Mesenchymal stem cell (in vitro differentiated cells and primary cell): ENCODE measurements around the gene DNAJC9.

Experiments
- DNase-seq: peaks from one replicate; pipeline ENCODE4 v3.0.0-alpha.2; 2013
- H2AFZ ChIP-seq: one replicate; pipeline ENCODE4 v1.6.1; 2013; ENCODE audit warnings: low read depth, mild to moderate bottlenecking, control low read depth, inconsistent platforms, low read length, moderate library complexity
- H2AK5ac ChIP-seq: 2 replicates; pipeline ENCODE4 v1.6.1; 2013; ENCODE audit warnings: low read length, moderate library complexity, mild to moderate bottlenecking, inconsistent platforms; ENCODE audit not compliant: severe bottlenecking
- H2BK120ac ChIP-seq: one replicate; pipeline ENCODE4 v1.6.1; 2013; ENCODE audit warnings: low read depth, mild to moderate bottlenecking, inconsistent platforms, low read length, moderate library complexity
- H2BK12ac ChIP-seq, 2 experiments: one replicate each; pipeline ENCODE4 v1.6.1; 2013; ENCODE audit warnings: inconsistent platforms in 2 of 2, low read length in 2 of 2, mild to moderate bottlenecking in 2 of 2, moderate library complexity in 2 of 2, control low read depth in 1 of 2
- H2BK15ac ChIP-seq: one replicate; pipeline ENCODE4 v1.6.1; 2013; ENCODE audit warnings: mild to moderate bottlenecking, low read depth, inconsistent platforms; ENCODE audit not compliant: poor library complexity, severe bottlenecking
- H2BK5ac ChIP-seq: 2 replicates; pipeline ENCODE4 v1.6.1; 2013; ENCODE audit warnings: low read depth, mild to moderate bottlenecking, low read length, control low read depth, inconsistent platforms; ENCODE audit not compliant: poor library complexity, severe bottlenecking
- H3K14ac ChIP-seq, 2 experiments: one replicate each; pipeline ENCODE4 v1.6.1; 2013; ENCODE audit warnings: inconsistent platforms in 2 of 2, low read length in 2 of 2, control low read depth in 1 of 2, mild to moderate bottlenecking in 1 of 2, moderate library complexity in 1 of 2
- H3K18ac ChIP-seq, 2 experiments: one replicate each; pipeline ENCODE4 v1.6.1; 2013; ENCODE audit warnings: inconsistent platforms in 2 of 2, low read length in 2 of 2, control low read depth in 1 of 2, low read depth in 1 of 2, mild to moderate bottlenecking in 1 of 2
- H3K23ac ChIP-seq, 2 experiments: one replicate each; pipeline ENCODE4 v1.6.1; 2013; ENCODE audit warnings: inconsistent platforms in 2 of 2, low read length in 2 of 2, mild to moderate bottlenecking in 2 of 2, moderate library complexity in 2 of 2, control low read depth in 1 of 2
- H3K27ac ChIP-seq: 2 replicates; pipeline ENCODE4 v1.5.1; 2013; ENCODE audit warnings: mild to moderate bottlenecking, moderate library complexity, low read length, control low read depth, inconsistent platforms; ENCODE audit not compliant: poor library complexity, severe bottlenecking
- H3K27me3 ChIP-seq, 2 experiments: 2 replicates each; pipeline versions ENCODE4 v1.6.1 to v1.7.0; 2013; ENCODE audit warnings: low read length in 2 of 2, mild to moderate bottlenecking in 2 of 2, moderate library complexity in 2 of 2, control low read depth in 1 of 2, inconsistent platforms in 1 of 2; ENCODE audit not compliant: control insufficient read depth in 1 of 2, insufficient read depth in 1 of 2
- H3K36me3 ChIP-seq, 2 experiments: 2 replicates each; pipeline versions ENCODE4 v1.6.1 to v1.7.0; 2013; ENCODE audit warnings: low read length in 2 of 2, control low read depth in 1 of 2, inconsistent platforms in 1 of 2, low read depth in 1 of 2, mild to moderate bottlenecking in 1 of 2; ENCODE audit not compliant: insufficient read depth in 2 of 2, control insufficient read depth in 1 of 2
- H3K4ac ChIP-seq, 2 experiments: one replicate each; pipeline ENCODE4 v1.6.1; 2013; ENCODE audit warnings: inconsistent platforms in 2 of 2, low read length in 2 of 2, mild to moderate bottlenecking in 2 of 2, moderate library complexity in 2 of 2, control low read depth in 1 of 2, low read depth in 1 of 2
- H3K4me1 ChIP-seq: 2 replicates; pipeline ENCODE4 v1.6.1; 2013; ENCODE audit warnings: low read depth, low read length, control low read depth; ENCODE audit not compliant: control insufficient read depth, insufficient read depth
- H3K4me2 ChIP-seq: 2 replicates; pipeline ENCODE4 v1.6.1; 2013; ENCODE audit warnings: low read length, mild to moderate bottlenecking, inconsistent platforms; ENCODE audit not compliant: poor library complexity, severe bottlenecking
- H3K4me3 ChIP-seq, 2 experiments: 2 replicates each; pipeline versions ENCODE4 v1.5.1 to v1.7.0; 2013; ENCODE audit warnings: low read length in 2 of 2, mild to moderate bottlenecking in 2 of 2, control low read depth in 1 of 2, low read depth in 1 of 2; ENCODE audit not compliant: insufficient read depth in 1 of 2
- H3K79me1 ChIP-seq: replicated peaks from 2 replicates; pipeline ENCODE4 v1.6.1; 2013; ENCODE audit warnings: mild to moderate bottlenecking, control low read depth, low read length, inconsistent platforms; ENCODE audit not compliant: poor library complexity, severe bottlenecking
- H3K9ac ChIP-seq: 2 replicates; pipeline ENCODE4 v1.7.0; 2013; ENCODE audit warnings: mild to moderate bottlenecking, low read length, moderate library complexity
- H3K9me3 ChIP-seq: 2 replicates; pipeline ENCODE4 v1.7.0; 2013; ENCODE audit warnings: mild to moderate bottlenecking, low read length; ENCODE audit not compliant: control insufficient read depth
- H4K8ac ChIP-seq: one replicate; pipeline ENCODE4 v1.6.1; 2013; ENCODE audit warnings: inconsistent platforms, mild to moderate bottlenecking, low read length, moderate library complexity
- H4K91ac ChIP-seq: one replicate; pipeline ENCODE4 v1.6.1; 2013; ENCODE audit warnings: mild to moderate bottlenecking, low read length, inconsistent platforms
- WGBS: methylation state at CpG from one replicate; pipeline ENCODE4 v1.1.7; 2013; ENCODE audit warnings: mixed read lengths; 5-methylcytosine and 5-hydroxymethylcytosine counted together

DNAJC9 gene

DNA sequence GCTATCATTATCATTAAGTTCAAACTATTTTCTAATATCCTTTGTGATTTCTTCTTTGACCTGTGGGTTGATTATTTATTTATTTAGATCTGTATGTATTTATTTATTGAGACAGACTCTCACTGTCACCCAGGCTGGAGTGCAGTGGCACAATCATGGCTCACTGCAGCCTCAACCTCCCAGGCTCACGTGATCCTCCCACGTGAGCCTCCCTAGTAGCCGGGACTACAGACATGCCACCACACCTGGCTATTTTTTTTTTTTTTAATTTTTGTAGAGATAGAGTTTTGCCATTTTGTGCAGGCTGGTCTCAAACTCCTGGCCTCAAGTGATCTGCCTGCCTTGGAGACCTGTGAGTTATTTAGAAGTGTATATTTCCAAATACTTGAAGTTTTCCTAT lies 34.0 kb upstream of the DNAJC9 start:
- H4K8ac ChIP-seq = no peak overlapping the region
- no peak for DNase-seq
- H3K14ac ChIP-seq = no peak overlapping the region
- H3K4me2 ChIP-seq = no peak overlapping the region
- H4K91ac ChIP-seq = no peak overlapping the region
- no peak overlapping the region for H3K4ac ChIP-seq
- H3K27me3 ChIP-seq = no peaks in the 10 kb centered on the region
- no peaks in the 10 kb centered on the region for H3K36me3 ChIP-seq
- H2BK15ac ChIP-seq = no peak overlapping the region
- H3K23ac ChIP-seq = no peak overlapping the region
- WGBS = 80% methylated on average over 1 of the region's 3 CpGs
- H3K9ac ChIP-seq = no peak overlapping the region
- peaks cover 3% of the 10 kb centered on the region for H3K4me1 ChIP-seq
- H2BK5ac ChIP-seq = no peak overlapping the region
- no peaks in the 10 kb centered on the region for H3K79me1 ChIP-seq
- no peak overlapping the region for H2AFZ ChIP-seq
- no peak overlapping the region for H2BK120ac ChIP-seq
- peaks cover 3% of the 10 kb centered on the region for H3K9me3 ChIP-seq
- no peak overlapping the region for H3K18ac ChIP-seq
- no peak overlapping the region for H3K27ac ChIP-seq
- H3K4me3 ChIP-seq = no peak overlapping the region
- no peak overlapping the region for H2AK5ac ChIP-seq
- no peak overlapping the region for H2BK12ac ChIP-seq

DNA sequence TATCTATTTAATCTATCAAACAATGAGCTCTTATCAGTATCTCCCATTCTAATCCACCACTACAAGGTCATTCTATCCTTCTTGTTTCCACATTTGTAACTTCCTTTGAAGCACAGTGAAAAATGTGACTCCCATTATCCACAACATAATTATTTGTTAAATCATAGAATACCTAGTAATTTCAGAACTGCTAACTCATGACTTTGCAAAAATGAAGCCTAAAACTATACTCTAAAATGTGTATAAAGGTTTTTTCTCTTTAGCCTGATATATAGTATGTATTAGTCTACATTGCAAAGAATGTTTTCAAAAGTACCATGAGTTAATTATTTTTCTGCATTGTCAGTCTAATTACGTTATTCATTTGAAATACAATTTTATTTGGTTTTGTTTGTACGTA lies 17.4 kb upstream of the DNAJC9 start:
- no peak overlapping the region for H3K23ac ChIP-seq
- no peak overlapping the region for H3K4me2 ChIP-seq
- no peak overlapping the region for H4K91ac ChIP-seq
- no peak overlapping the region for H3K18ac ChIP-seq
- H3K27me3 ChIP-seq = no peaks in the 10 kb centered on the region
- H4K8ac ChIP-seq = no peak overlapping the region
- no peak overlapping the region for H2BK12ac ChIP-seq
- no peaks in the 10 kb centered on the region for H3K4me1 ChIP-seq
- H2AK5ac ChIP-seq = no peak overlapping the region
- WGBS = 100% methylated on average over 1 of the region's 2 CpGs
- H3K27ac ChIP-seq = no peak overlapping the region
- H3K79me1 ChIP-seq = no peaks in the 10 kb centered on the region
- no peak overlapping the region for H3K14ac ChIP-seq
- peak overlapping the region; percentile 5 for H3K9ac ChIP-seq
- H2AFZ ChIP-seq = no peak overlapping the region
- no peaks in the 10 kb centered on the region for H3K36me3 ChIP-seq
- H3K4ac ChIP-seq = no peak overlapping the region
- no peak overlapping the region for H2BK15ac ChIP-seq
- no peak for DNase-seq
- H3K9me3 ChIP-seq = no peaks in the 10 kb centered on the region
- no peak overlapping the region for H2BK120ac ChIP-seq
- no peak overlapping the region for H3K4me3 ChIP-seq
- H2BK5ac ChIP-seq = no peak overlapping the region

DNA sequence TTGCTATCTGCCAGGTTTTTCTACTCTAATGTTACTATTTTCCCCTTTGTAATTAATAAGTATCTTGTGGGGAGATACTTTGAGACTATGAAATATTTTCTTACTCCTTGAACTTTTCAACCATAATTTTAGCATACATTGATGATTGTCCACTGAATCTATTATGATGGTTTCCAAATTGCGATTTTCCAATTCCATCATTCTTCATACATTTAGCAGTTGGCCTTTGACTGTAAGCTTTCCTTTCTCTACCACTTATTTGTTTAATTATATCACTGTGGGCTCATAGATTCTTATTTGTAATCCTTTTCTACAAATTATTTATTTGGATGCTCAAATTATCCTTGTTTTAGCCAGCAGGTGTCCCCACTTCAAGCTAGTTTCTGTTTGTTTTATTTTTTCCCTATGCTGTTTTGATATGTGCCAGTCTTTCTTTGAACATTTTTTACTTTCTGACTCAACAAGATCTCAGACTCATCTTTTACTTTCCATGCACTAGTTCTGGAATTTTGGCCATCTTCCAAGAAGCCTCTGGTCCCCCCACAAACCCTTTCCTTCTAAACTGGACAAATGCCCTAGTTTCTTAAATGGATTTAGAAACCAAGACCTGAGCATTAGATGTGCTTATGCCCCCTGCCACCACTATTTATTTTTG lies 16.8 kb upstream of the DNAJC9 start:
- no peaks in the 10 kb centered on the region for H3K36me3 ChIP-seq
- H3K4ac ChIP-seq = no peak overlapping the region
- no peaks in the 10 kb centered on the region for H3K4me1 ChIP-seq

GRCh38 chr10:73262880-73263555 lies 16.0 kb upstream of the DNAJC9 start:
- Histone ChIP-seq H3K4me1 (no peaks in the 10 kb centered on the region), H2AFZ (no peak overlapping the region), H2BK15ac (no peak overlapping the region), H2AK5ac (no peak overlapping the region), H3K18ac (no peak overlapping the region), H3K4me3 (no peak overlapping the region), H3K23ac (no peak overlapping the region), H2BK5ac (no peak overlapping the region), H2BK120ac (no peak overlapping the region), H3K4ac (no peak overlapping the region), H3K14ac (no peak overlapping the region), H3K9ac (no peak overlapping the region), H3K27me3 (no peaks in the 10 kb centered on the region), H3K9me3 (no peaks in the 10 kb centered on the region), H4K91ac (no peak overlapping the region), H3K36me3 (no peaks in the 10 kb centered on the region), H3K27ac (no peak overlapping the region), H3K79me1 (no peaks in the 10 kb centered on the region), H3K4me2 (no peak overlapping the region), H4K8ac (no peak overlapping the region), H2BK12ac (no peak overlapping the region)
- WGBS = 100% methylated on average over 1 of the region's 5 CpGs
- no peak for DNase-seq

More for the DNA sequence above, 16.8 kb upstream of the DNAJC9 start:
- H4K8ac ChIP-seq = no peak overlapping the region
- no peaks in the 10 kb centered on the region for H3K27me3 ChIP-seq
- no peak overlapping the region for H2BK15ac ChIP-seq
- H2BK120ac ChIP-seq = no peak overlapping the region
- peak overlapping the region; percentile 6 for H3K9ac ChIP-seq
- H3K27ac ChIP-seq = no peak overlapping the region
- H3K79me1 ChIP-seq = no peaks in the 10 kb centered on the region
- no peak overlapping the region for H2AK5ac ChIP-seq
- no peak overlapping the region for H2BK5ac ChIP-seq
- no peak overlapping the region for H2BK12ac ChIP-seq
- no peak overlapping the region for H3K4me2 ChIP-seq
- peak; percentile 26 for DNase-seq
- H4K91ac ChIP-seq = no peak overlapping the region
- no peak overlapping the region for H3K18ac ChIP-seq
- no peak overlapping the region for H3K23ac ChIP-seq
- H3K4me3 ChIP-seq = no peak overlapping the region
- 17% methylated on average over 1 of the region's 1 CpG for WGBS
- H3K14ac ChIP-seq = no peak overlapping the region
- H3K9me3 ChIP-seq = no peaks in the 10 kb centered on the region
- no peak overlapping the region for H2AFZ ChIP-seq
